GF-D8 (cell line): Measurements from ENCODE around the gene MAEA.

ENCODE experiments used
- DNase-seq: peaks from one replicate; lab custom pipeline; 2025; lab: John Stamatoyannopoulos, UW

Gene MAEA

GRCh38 chr4:1300466-1301455 lies 11.1 kb downstream of the MAEA start:
- DNase-seq, result peak; percentile 97

- DNase-seq, result no peak
Observed at GRCh38 chr4:1302159-1302558, 12.5 kb downstream of the MAEA start.

- no peak for DNase-seq
Observed at GRCh38 chr4:1305261-1305711, 15.6 kb downstream of the MAEA start.

- DNase-seq, result no peak
Observed at GRCh38 chr4:1305781-1306455, 16.2 kb downstream of the MAEA start.

- no peak for DNase-seq
Observed at GRCh38 chr4:1307951-1308735, 18.5 kb downstream of the MAEA start.

GRCh38 chr4:1309261-1310010 lies 19.7 kb downstream of the MAEA start:
- no peak for DNase-seq

GRCh38 chr4:1310031-1310795 lies 20.5 kb downstream of the MAEA start:
- DNase-seq, result no peak

GRCh38 chr4:1310796-1311631 lies 21.3 kb downstream of the MAEA start:
- no peak for DNase-seq

GRCh38 chr4:1312821-1313640 lies 23.3 kb downstream of the MAEA start:
- DNase-seq, result no peak

- no peak for DNase-seq
Observed at GRCh38 chr4:1315306-1315705, 25.6 kb downstream of the MAEA start.

GRCh38 chr4:1315836-1316536 lies 26.3 kb downstream of the MAEA start:
- no peak for DNase-seq

- no peak for DNase-seq
Observed at GRCh38 chr4:1316537-1317168, 27.0 kb downstream of the MAEA start.

- no peak for DNase-seq
Observed at GRCh38 chr4:1317177-1318045, 27.7 kb downstream of the MAEA start.

- DNase-seq, result no peak
Observed at GRCh38 chr4:1318046-1318375, 28.3 kb downstream of the MAEA start.

- DNase-seq, result no peak
Observed at GRCh38 chr4:1318488-1319213, 29.0 kb downstream of the MAEA start.

GRCh38 chr4:1321486-1321885 lies 31.8 kb downstream of the MAEA start:
- DNase-seq, result no peak
